ENCODE measurements around the gene ALDH1A2.

ALDH1A2 gene

DNA sequence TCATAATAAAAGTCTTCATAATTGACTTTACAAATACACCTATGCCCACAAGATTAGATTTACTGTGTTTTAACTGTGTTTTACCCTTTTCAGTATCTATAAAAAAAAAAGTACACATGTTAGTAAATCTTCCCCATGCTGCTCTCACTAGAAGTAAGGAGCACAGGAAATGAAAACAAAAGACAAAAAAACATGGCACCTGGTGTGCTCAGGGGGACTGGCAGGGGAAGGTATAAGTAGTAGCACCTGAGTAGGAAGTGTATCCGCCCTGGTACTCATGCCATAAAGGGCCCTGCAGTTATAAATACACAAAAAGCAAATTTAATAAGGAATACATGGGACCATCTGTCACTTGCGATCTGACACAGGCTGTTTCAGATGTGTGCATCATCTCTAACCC is 8.9 kb upstream of the ALDH1A2 start:
- no peak overlapping the region for H2BK12ac ChIP-seq (ENCODE audit: low read length in 2 of 2)
- H3K4ac ChIP-seq (ENCODE audit: low read depth in 1 of 2, low read length in 2 of 2): no peak overlapping the region
- WGBS: 100% methylated on average over 2 of the region's 2 CpGs
- no peak overlapping the region for H3K23ac ChIP-seq (ENCODE audit: low read length in 2 of 2)
- no peak overlapping the region for H2BK120ac ChIP-seq (ENCODE audit: low read depth, low read length)
- no peak overlapping the region for H3K4me3 ChIP-seq (ENCODE audit: insufficient read depth in 1 of 2, low read depth in 1 of 2, low read length in 2 of 2)
- no peak overlapping the region for H3K14ac ChIP-seq (ENCODE audit: low read length in 2 of 2)
- H3K9ac ChIP-seq (ENCODE audit: low read length): no peak overlapping the region
- H2BK15ac ChIP-seq (ENCODE audit: low read depth, poor library complexity, severe bottlenecking): no peak overlapping the region
- H4K8ac ChIP-seq (ENCODE audit: low read length): no peak overlapping the region
- no peak overlapping the region for H3K4me2 ChIP-seq (ENCODE audit: low read length, poor library complexity, severe bottlenecking)
- H3K4me1 ChIP-seq (ENCODE audit: control insufficient read depth, insufficient read depth, low read depth, low read length): no peaks in the 10 kb centered on the region
- H3K36me3 ChIP-seq (ENCODE audit: control insufficient read depth in 1 of 2, insufficient read depth in 2 of 2, low read depth in 1 of 2, low read length in 2 of 2): no peaks in the 10 kb centered on the region
- H3K27me3 ChIP-seq (ENCODE audit: control insufficient read depth in 1 of 2, insufficient read depth in 1 of 2, low read length in 2 of 2): peaks cover 0 to 26% of the 10 kb centered on the region in 2 experiments
- H3K79me1 ChIP-seq (replicated peaks; ENCODE audit: low read length, poor library complexity, severe bottlenecking): no peaks in the 10 kb centered on the region
- no peak overlapping the region for H2BK5ac ChIP-seq (ENCODE audit: low read depth, low read length, poor library complexity, severe bottlenecking)
- H2AK5ac ChIP-seq (ENCODE audit: low read length, severe bottlenecking): no peak overlapping the region
- no peak overlapping the region for H2AFZ ChIP-seq (ENCODE audit: low read depth, low read length)
- no peak overlapping the region for H3K27ac ChIP-seq (ENCODE audit: low read length, poor library complexity, severe bottlenecking)
- H4K91ac ChIP-seq (ENCODE audit: low read length): no peak overlapping the region
- H3K9me3 ChIP-seq (ENCODE audit: control insufficient read depth, low read length): no peaks in the 10 kb centered on the region
- no peak for DNase-seq
- no peak overlapping the region for H3K18ac ChIP-seq (ENCODE audit: low read depth in 1 of 2, low read length in 2 of 2)

DNA sequence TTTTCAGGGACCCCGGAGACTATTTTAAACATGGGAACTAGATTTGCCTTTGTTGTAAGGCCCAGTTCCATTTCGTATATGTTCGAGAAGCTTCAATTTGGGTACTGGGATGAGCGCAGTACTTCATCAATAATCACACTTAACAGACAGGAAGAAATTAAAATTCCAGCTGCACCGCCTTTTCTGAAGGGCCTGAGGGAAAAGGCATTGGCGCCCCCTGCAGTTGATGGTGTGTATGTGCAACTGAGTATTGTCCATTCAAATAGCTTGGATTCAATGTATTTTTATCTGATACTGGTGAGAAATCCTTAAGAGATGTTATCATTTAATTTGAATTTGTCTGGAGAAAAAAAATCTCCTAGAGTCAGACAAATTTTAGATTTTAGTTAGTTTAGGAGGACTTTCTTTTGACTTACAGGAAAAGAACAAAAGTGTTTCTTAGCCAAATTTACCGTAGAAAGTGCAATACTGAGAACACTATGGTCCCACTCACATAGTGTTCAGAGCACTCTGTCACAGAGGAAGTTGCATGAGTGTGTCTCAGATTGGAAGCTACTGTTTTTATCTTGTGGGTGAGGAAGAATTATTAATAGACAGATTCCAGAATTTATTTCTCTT is 5.4 kb upstream of the ALDH1A2 start:
- no peaks in the 10 kb centered on the region for H3K79me1 ChIP-seq (replicated peaks; ENCODE audit: low read length, poor library complexity, severe bottlenecking)
- H3K4me2 ChIP-seq (ENCODE audit: low read length, poor library complexity, severe bottlenecking): no peak overlapping the region
- 34% methylated on average over 7 of the region's 7 CpGs for WGBS
- H2AK5ac ChIP-seq (ENCODE audit: low read length, severe bottlenecking): no peak overlapping the region
- H3K27me3 ChIP-seq (ENCODE audit: control insufficient read depth in 1 of 2, insufficient read depth in 1 of 2, low read length in 2 of 2): peaks cover 16 to 31% of the 10 kb centered on the region in 2 experiments
- H3K23ac ChIP-seq (ENCODE audit: low read length in 2 of 2): no peak overlapping the region
- DNase-seq: peak; percentile 47
- H2BK5ac ChIP-seq (ENCODE audit: low read depth, low read length, poor library complexity, severe bottlenecking): no peak overlapping the region
- H3K14ac ChIP-seq (ENCODE audit: low read length in 2 of 2): no peak overlapping the region
- no peak overlapping the region for H3K27ac ChIP-seq (ENCODE audit: low read length, poor library complexity, severe bottlenecking)
- H3K4ac ChIP-seq (ENCODE audit: low read depth in 1 of 2, low read length in 2 of 2): no peak overlapping the region
- no peak overlapping the region for H4K91ac ChIP-seq (ENCODE audit: low read length)
- H3K9me3 ChIP-seq (ENCODE audit: control insufficient read depth, low read length): no peaks in the 10 kb centered on the region
- peaks cover 3% of the 10 kb centered on the region for H3K4me1 ChIP-seq (ENCODE audit: control insufficient read depth, insufficient read depth, low read depth, low read length)
- no peaks in the 10 kb centered on the region for H3K36me3 ChIP-seq (ENCODE audit: control insufficient read depth in 1 of 2, insufficient read depth in 2 of 2, low read depth in 1 of 2, low read length in 2 of 2)
- H3K4me3 ChIP-seq (ENCODE audit: insufficient read depth in 1 of 2, low read depth in 1 of 2, low read length in 2 of 2): no peak overlapping the region
- H3K18ac ChIP-seq (ENCODE audit: low read depth in 1 of 2, low read length in 2 of 2): no peak overlapping the region
- no peak overlapping the region for H2BK15ac ChIP-seq (ENCODE audit: low read depth, poor library complexity, severe bottlenecking)
- no peak overlapping the region for H2BK120ac ChIP-seq (ENCODE audit: low read depth, low read length)
- no peak overlapping the region for H2AFZ ChIP-seq (ENCODE audit: low read depth, low read length)
- no peak overlapping the region for H4K8ac ChIP-seq (ENCODE audit: low read length)
- H3K9ac ChIP-seq (ENCODE audit: low read length): no peak overlapping the region
- H2BK12ac ChIP-seq (ENCODE audit: low read length in 2 of 2): no peak overlapping the region

DNA sequence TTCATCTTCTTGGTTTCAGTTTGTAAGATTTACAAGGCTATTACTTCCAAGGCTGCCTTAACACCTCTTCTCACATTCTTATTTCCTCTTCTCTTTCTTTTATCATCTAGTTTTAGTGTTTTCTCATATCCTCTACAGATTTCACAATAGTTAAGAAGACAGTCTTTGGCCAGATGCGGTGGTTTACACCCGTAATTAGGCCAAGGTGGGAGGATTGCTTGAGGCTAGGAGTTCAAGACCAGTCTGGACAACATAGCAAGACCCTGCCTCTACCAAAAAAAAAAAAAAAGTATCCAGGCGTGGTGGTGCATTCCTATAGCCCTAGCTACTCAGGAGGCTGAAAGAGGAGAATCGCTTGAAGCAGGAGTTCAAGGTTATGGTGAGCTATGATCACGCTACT is 3.5 kb upstream of the ALDH1A2 start:
- Histone ChIP-seq H2BK120ac (ENCODE audit: low read depth, low read length) (no peak overlapping the region), H3K27ac (ENCODE audit: low read length, poor library complexity, severe bottlenecking) (no peak overlapping the region), H3K79me1 (replicated peaks; ENCODE audit: low read length, poor library complexity, severe bottlenecking) (no peaks in the 10 kb centered on the region), H2AK5ac (ENCODE audit: low read length, severe bottlenecking) (no peak overlapping the region), H2BK12ac (ENCODE audit: low read length in 2 of 2) (no peak overlapping the region), H2BK5ac (ENCODE audit: low read depth, low read length, poor library complexity, severe bottlenecking) (no peak overlapping the region), H3K9me3 (ENCODE audit: control insufficient read depth, low read length) (no peaks in the 10 kb centered on the region), H4K8ac (ENCODE audit: low read length) (no peak overlapping the region), H4K91ac (ENCODE audit: low read length) (no peak overlapping the region), H2AFZ (ENCODE audit: low read depth, low read length) (no peak overlapping the region), H3K23ac (ENCODE audit: low read length in 2 of 2) (no peak overlapping the region), H3K4me3 (ENCODE audit: insufficient read depth in 1 of 2, low read depth in 1 of 2, low read length in 2 of 2) (no peak overlapping the region), H3K4ac (ENCODE audit: low read depth in 1 of 2, low read length in 2 of 2) (no peak overlapping the region), H3K27me3 (ENCODE audit: control insufficient read depth in 1 of 2, insufficient read depth in 1 of 2, low read length in 2 of 2) (peaks cover 35 to 42% of the 10 kb centered on the region in 2 experiments), H3K4me2 (ENCODE audit: low read length, poor library complexity, severe bottlenecking) (no peak overlapping the region), H3K9ac (ENCODE audit: low read length) (no peak overlapping the region), H2BK15ac (ENCODE audit: low read depth, poor library complexity, severe bottlenecking) (no peak overlapping the region), H3K14ac (ENCODE audit: low read length in 2 of 2) (no peak overlapping the region), H3K4me1 (ENCODE audit: control insufficient read depth, insufficient read depth, low read depth, low read length) (peaks cover 11% of the 10 kb centered on the region), H3K36me3 (ENCODE audit: control insufficient read depth in 1 of 2, insufficient read depth in 2 of 2, low read depth in 1 of 2, low read length in 2 of 2) (no peaks in the 10 kb centered on the region), H3K18ac (ENCODE audit: low read depth in 1 of 2, low read length in 2 of 2) (no peak overlapping the region)
- 92% methylated on average over 2 of the region's 5 CpGs for WGBS
- DNase-seq: no peak

DNA sequence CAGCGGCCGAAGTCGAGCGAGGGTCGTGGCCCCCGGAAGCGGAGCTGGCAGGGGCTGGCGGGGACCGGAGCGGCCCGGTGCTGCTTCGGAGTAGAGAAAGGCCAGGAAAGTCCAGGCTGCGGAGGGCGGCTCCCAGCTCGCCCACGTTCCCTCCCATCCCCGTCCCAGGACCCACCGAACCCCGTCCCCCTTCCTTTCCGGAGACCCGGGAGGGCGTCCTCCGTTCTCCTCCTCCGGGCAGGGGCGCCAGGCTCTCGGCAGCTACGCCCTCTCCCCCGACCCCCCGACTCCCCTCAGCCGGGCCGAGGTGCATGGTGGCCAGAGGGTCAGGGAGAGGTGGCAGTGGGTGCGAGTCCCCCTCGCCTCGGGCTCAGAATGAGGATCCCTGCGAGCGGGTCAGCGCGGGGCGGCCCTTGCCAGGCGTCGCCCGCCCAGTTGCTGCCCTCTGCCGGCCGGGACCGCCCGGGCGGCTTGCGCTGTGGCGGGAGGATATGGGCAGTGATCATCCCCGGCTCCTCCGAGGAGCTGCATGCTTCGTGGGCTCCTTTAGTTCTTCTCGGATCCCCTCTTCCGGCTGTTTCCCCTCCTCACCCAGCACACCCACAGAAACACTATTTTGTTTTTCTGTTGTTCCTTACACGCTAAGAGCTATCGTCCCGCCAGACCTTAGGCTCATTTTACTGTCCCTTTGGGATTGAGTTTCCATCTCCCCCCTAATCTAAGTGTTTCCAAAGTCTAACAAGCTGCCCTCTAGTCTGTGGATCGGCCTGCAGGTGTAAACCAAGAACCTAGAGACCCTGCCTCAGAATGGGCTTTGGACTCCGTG is 744 bp upstream of the ALDH1A2 start:
- H3K4me1 ChIP-seq (ENCODE audit: control insufficient read depth, insufficient read depth, low read depth, low read length): peaks cover 11% of the 10 kb centered on the region
- H4K91ac ChIP-seq (ENCODE audit: low read length): no peak overlapping the region
- no peak overlapping the region for H2BK12ac ChIP-seq (ENCODE audit: low read length in 2 of 2)
- no peak overlapping the region for H3K27ac ChIP-seq (ENCODE audit: low read length, poor library complexity, severe bottlenecking)
- no peak overlapping the region for H3K4ac ChIP-seq (ENCODE audit: low read depth in 1 of 2, low read length in 2 of 2)
- H3K18ac ChIP-seq (ENCODE audit: low read depth in 1 of 2, low read length in 2 of 2): peak overlapping the region in 1 of 2 experiments; percentile 37
- peaks cover 46 to 55% of the 10 kb centered on the region in 2 experiments for H3K27me3 ChIP-seq (ENCODE audit: control insufficient read depth in 1 of 2, insufficient read depth in 1 of 2, low read length in 2 of 2)
- peak overlapping the region; percentile 47 for H3K9ac ChIP-seq (ENCODE audit: low read length)
- H3K36me3 ChIP-seq (ENCODE audit: control insufficient read depth in 1 of 2, insufficient read depth in 2 of 2, low read depth in 1 of 2, low read length in 2 of 2): no peaks in the 10 kb centered on the region
- peak overlapping the region; percentile 54 for H2AFZ ChIP-seq (ENCODE audit: low read depth, low read length)
- WGBS: 7% methylated on average over 32 of the region's 59 CpGs
- no peaks in the 10 kb centered on the region for H3K79me1 ChIP-seq (replicated peaks; ENCODE audit: low read length, poor library complexity, severe bottlenecking)
- H3K23ac ChIP-seq (ENCODE audit: low read length in 2 of 2): peak overlapping the region in 1 of 2 experiments; percentile 26
- no peak overlapping the region for H3K14ac ChIP-seq (ENCODE audit: low read length in 2 of 2)
- peak; percentile 44 for DNase-seq
- H4K8ac ChIP-seq (ENCODE audit: low read length): no peak overlapping the region
- no peak overlapping the region for H2AK5ac ChIP-seq (ENCODE audit: low read length, severe bottlenecking)
- H2BK5ac ChIP-seq (ENCODE audit: low read depth, low read length, poor library complexity, severe bottlenecking): no peak overlapping the region
- H3K9me3 ChIP-seq (ENCODE audit: control insufficient read depth, low read length): no peaks in the 10 kb centered on the region
- no peak overlapping the region for H2BK15ac ChIP-seq (ENCODE audit: low read depth, poor library complexity, severe bottlenecking)
- H3K4me2 ChIP-seq (ENCODE audit: low read length, poor library complexity, severe bottlenecking): peak overlapping the region; percentile 68
- no peak overlapping the region for H2BK120ac ChIP-seq (ENCODE audit: low read depth, low read length)
- H3K4me3 ChIP-seq (ENCODE audit: insufficient read depth in 1 of 2, low read depth in 1 of 2, low read length in 2 of 2): peak overlapping the region; percentile 54 to 64

All from mesenchymal stem cell (in vitro differentiated cells and primary cell).